GM12878 (cell line): ENCODE data around the gene PPP1R11. TPM values are rescaled to one million over a fixed set of nuclear protein-coding genes. Genes with fewer than 3 reads are reported as not detected.

ENCODE experiments used
- ATAC-seq: fragments of 200-7000 bp; cut with Tn5 transposase; 3 replicates; pipeline ENCODE4 v1.9.1; 2020; ENCODE audit warnings: mild to moderate bottlenecking, moderate library complexity
- BruUV-seq: library from RNA; stranded (reverse); fragments of 400-500 nt; replicated peaks from 2 replicates; lab custom pipeline; 2021; lab: Mats Ljungman, UMichigan
- CTCF ChIA-PET: fragments of 300-600 bp; sonication (Branson Sonifier 250); formaldehyde crosslinking; extraction: SDS; loops from one replicate; lab custom pipeline; 2021; ENCODE audit warnings: inconsistent platforms; lab: Yijun Ruan, JAX
- POLR2A ChIA-PET: fragments of 350-600 bp; formaldehyde crosslinking; extraction: SDS; loops from one replicate; lab custom pipeline; 2021; ENCODE audit warnings: inconsistent platforms; lab: Charles Lee
- RAD21 ChIA-PET: fragments of 300-600 bp; sonication (Branson Sonifier 250); formaldehyde crosslinking; loops from one replicate; lab custom pipeline; 2023; ENCODE audit warnings: antibody characterized with exemption; ENCODE audit not compliant: unreplicated experiment; lab: Charles Lee
- SMC1A ChIA-PET: fragments of 300-600 bp; sonication (Branson Sonifier 250); formaldehyde crosslinking; loops from one replicate; lab custom pipeline; 2023; ENCODE audit not compliant: unreplicated experiment, uncharacterized antibody; lab: Charles Lee
- DNase-seq: peaks from one replicate; pipeline ENCODE4 v3.0.0-alpha.2; 2011; ENCODE audit warnings: low read depth, low spot score
- FAIRE-seq: peaks from 3 replicates; lab custom pipeline; 2011; peaks lifted over from hg19 to GRCh38; lab: Jason Lieb, UNC
- H2AFZ ChIP-seq: 2 replicates; pipeline ENCODE4 v1.6.0; 2011; ENCODE audit warnings: low read depth, low read length, control low read depth; ENCODE audit not compliant: control insufficient read depth
- H3K27ac ChIP-seq: 2 replicates; pipeline ENCODE4 v1.5.1; 2011; ENCODE audit warnings: control low read depth; ENCODE audit not compliant: control insufficient read depth, insufficient read depth
- H3K27me3 ChIP-seq, 2 experiments: replicated peaks in 1 of 2; 2 replicates each; pipeline versions ENCODE4 v1.6.0 to v1.6.1; 2011; ENCODE audit warnings: low read length in 1 of 2; ENCODE audit not compliant: control insufficient read depth in 2 of 2, insufficient read depth in 2 of 2
- H3K36me3 ChIP-seq, 2 experiments: 2 replicates each; pipeline ENCODE4 v1.5.1; 2011; ENCODE audit warnings: low read length in 1 of 2; ENCODE audit not compliant: control insufficient read depth in 2 of 2, insufficient read depth in 2 of 2
- H3K4me1 ChIP-seq: 2 replicates; pipeline ENCODE4 v1.6.1; 2011; ENCODE audit warnings: mild to moderate bottlenecking, low read length, moderate library complexity, mixed read lengths; ENCODE audit not compliant: control insufficient read depth, insufficient read depth
- H3K4me2 ChIP-seq: 2 replicates; pipeline ENCODE4 v1.6.0; 2011; ENCODE audit warnings: control low read depth; ENCODE audit not compliant: control insufficient read depth, insufficient read depth
- H3K4me3 ChIP-seq: fragments of 200-600 bp; sonication (generic); 2 replicates; pipeline ENCODE4 v1.5.1; 2016
- H3K79me2 ChIP-seq: 2 replicates; pipeline ENCODE4 v1.6.0; 2011; ENCODE audit warnings: low read length; ENCODE audit not compliant: control insufficient read depth, insufficient read depth
- H3K9ac ChIP-seq: 2 replicates; pipeline ENCODE4 v1.8.0; 2011; ENCODE audit warnings: low read length, control low read depth, mixed read lengths; ENCODE audit not compliant: control insufficient read depth, insufficient read depth
- H3K9me3 ChIP-seq: replicated peaks from 3 replicates; pipeline ENCODE4 v1.5.1; 2011; ENCODE audit warnings: mild to moderate bottlenecking, low read length; ENCODE audit not compliant: control insufficient read depth, insufficient read depth
- H4K20me1 ChIP-seq: 2 replicates; pipeline ENCODE4 v1.6.0; 2011; ENCODE audit not compliant: control insufficient read depth, insufficient read depth
- ATF7 ChIP-seq: fragments of 450-650 bp; IDR thresholded peaks from 2 replicates; pipeline ENCODE4 v1.6.1; 2016; ENCODE audit warnings: low read depth, mild to moderate bottlenecking
- BMI1 ChIP-seq: fragments of 450-650 bp; IDR thresholded peaks from 2 replicates; pipeline ENCODE4 v1.6.1; 2016; ENCODE audit warnings: mild to moderate bottlenecking, moderate library complexity, borderline replicate concordance
- CHD2 ChIP-seq: IDR thresholded peaks from 2 replicates; pipeline ENCODE4 v1.6.1; 2011; ENCODE audit warnings: low read depth, low read length, improper control_type of control experiment, borderline replicate concordance
- EP300 ChIP-seq, 2 experiments: fragments of 150-350 bp in 1 of 2; IDR thresholded peaks; 2 replicates each; pipeline ENCODE4 v1.6.1; 2011 to 2012; ENCODE audit warnings: low read depth in 2 of 2, low read length in 2 of 2, borderline replicate concordance in 1 of 2, improper control_type of control experiment in 1 of 2, inconsistent platforms in 1 of 2; ENCODE audit not compliant: control insufficient read depth in 1 of 2
- HDGF ChIP-seq: fragments of 450-650 bp; IDR thresholded peaks from 2 replicates; pipeline ENCODE4 v1.6.1; 2016; ENCODE audit warnings: antibody characterized with exemption
- IKZF2 ChIP-seq, 2 experiments: fragments of 450-650 bp; IDR thresholded peaks; 2 replicates each; pipeline ENCODE4 v1.6.1; 2017; ENCODE audit warnings: mild to moderate bottlenecking in 2 of 2, moderate library complexity in 2 of 2
- IRF4 ChIP-seq: IDR thresholded peaks from 2 replicates; pipeline ENCODE4 v1.6.1; 2011; ENCODE audit warnings: low read depth, low read length
- LARP7 ChIP-seq: fragments of 450-650 bp; IDR thresholded peaks from 2 replicates; pipeline ENCODE4 v1.6.1; 2017; ENCODE audit warnings: mild to moderate bottlenecking
- MAX ChIP-seq: IDR thresholded peaks from 2 replicates; pipeline ENCODE4 v1.6.1; 2012; ENCODE audit warnings: low read depth, low read length, improper control_type of control experiment
- MTA3 ChIP-seq: IDR thresholded peaks from 2 replicates; pipeline ENCODE4 v1.6.1; 2012; ENCODE audit warnings: low read length, inconsistent platforms, borderline replicate concordance
- NRF1 ChIP-seq: conservative IDR thresholded peaks from 2 replicates; pipeline ENCODE4 v1.6.1; 2011; ENCODE audit warnings: mild to moderate bottlenecking, low read depth, low read length, improper control_type of control experiment
- PAX5 ChIP-seq: IDR thresholded peaks from 2 replicates; pipeline ENCODE4 v1.6.1; 2011; ENCODE audit warnings: low read depth, low read length, borderline replicate concordance
- POU2F2 ChIP-seq: IDR thresholded peaks from 3 replicates; pipeline ENCODE4 v1.6.1; 2011; ENCODE audit warnings: low read depth, mild to moderate bottlenecking, low read length, borderline replicate concordance
- RELA ChIP-seq: fragments of 450-650 bp; IDR thresholded peaks from 2 replicates; pipeline ENCODE4 v1.8.0; 2014; ENCODE audit warnings: borderline replicate concordance; ENCODE audit not compliant: partially characterized antibody
- SREBF2 ChIP-seq: IDR thresholded peaks from 2 replicates; pipeline ENCODE4 v1.6.1; 2012; ENCODE audit warnings: mild to moderate bottlenecking, low read length
- USF1 ChIP-seq: IDR thresholded peaks from 2 replicates; pipeline ENCODE4 v1.6.1; 2011; ENCODE audit warnings: borderline replicate concordance, low read depth, mild to moderate bottlenecking, moderate library complexity, mixed read lengths, low read length; ENCODE audit not compliant: insufficient read depth; ENCODE audit errors: extremely low read length
- WRNIP1 ChIP-seq: IDR thresholded peaks from 2 replicates; pipeline ENCODE4 v1.6.1; 2011; ENCODE audit warnings: low read depth, low read length, improper control_type of control experiment, borderline replicate concordance
- ZBED1 ChIP-seq: IDR thresholded peaks from 2 replicates; pipeline ENCODE4 v1.6.1; 2016; ENCODE audit warnings: borderline replicate concordance
- ZNF384 ChIP-seq: IDR thresholded peaks from 2 replicates; pipeline ENCODE4 v1.6.1; 2012; ENCODE audit warnings: low read depth, mild to moderate bottlenecking, low read length, improper control_type of control experiment, borderline replicate concordance
- ZNF687 ChIP-seq: fragments of 450-650 bp; IDR thresholded peaks from 2 replicates; pipeline ENCODE4 v1.6.1; 2017; ENCODE audit warnings: mild to moderate bottlenecking, moderate library complexity
- WGBS: methylation state at CpG from one replicate; pipeline ENCODE4 v1.1.6; 2016; ENCODE audit warnings: low lambda C conversion rate; ENCODE audit not compliant: insufficient replicate concordance, insufficient coverage; ENCODE audit errors: missing lambda C conversion rate; 5-methylcytosine and 5-hydroxymethylcytosine counted together
- in situ Hi-C: fragments of 300-500 bp; cut with MboI; formaldehyde crosslinking; loops from 9 replicates; pipeline ENCODE4 v1.14.3; 2018; ENCODE audit warnings: mixed read lengths
- intact Hi-C: fragments of 100-400 bp; cut with micrococcal nuclease; formaldehyde crosslinking; loops from one replicate; pipeline ENCODE4 v1.14.2; 2022; ENCODE audit not compliant: unreplicated experiment
- polyA plus RNA-seq, 11 experiments: library from polyadenylated mRNA; depleted of rRNA in 4 of 11; unstranded in 6 of 11; stranded (reverse) in 5 of 11; fragments of >200 nt; fragmentation: Nextera tagmentation in 4 of 11; fragmentation: Illumina TruSeq in 1 of 11; extraction: Ambion mirVana in 4 of 11; extraction: Trizol in 1 of 11; gene quantifications; 1 replicate in 1 of 11; 2 replicates in 10 of 11; pipeline versions ENCODE4 v1.2.1 to v1.2.3, GENCODE V29; 2011 to 2016; ENCODE audit warnings: inconsistent platforms in 2 of 11, missing spikeins in 2 of 11, low read depth in 1 of 11
- total RNA-seq, 4 experiments: library from RNA; depleted of rRNA in 3 of 4; stranded (reverse); fragments of >200 nt in 3 of 4; fragmentation: Illumina TruSeq in 1 of 4; extraction: Trizol in 1 of 4; gene quantifications; 2 replicates each; pipeline versions ENCODE4 v1.2.1 to v1.2.3, GENCODE V29; 2013 to 2021

PPP1R11 gene
- total and polyA plus RNA-seq, 10 of the 15 experiments (the other 5 are each of a cell fraction or from before 2014, with no cell fraction given) = 12.6 to 56.1 (median 33.5) TPM

DNA sequence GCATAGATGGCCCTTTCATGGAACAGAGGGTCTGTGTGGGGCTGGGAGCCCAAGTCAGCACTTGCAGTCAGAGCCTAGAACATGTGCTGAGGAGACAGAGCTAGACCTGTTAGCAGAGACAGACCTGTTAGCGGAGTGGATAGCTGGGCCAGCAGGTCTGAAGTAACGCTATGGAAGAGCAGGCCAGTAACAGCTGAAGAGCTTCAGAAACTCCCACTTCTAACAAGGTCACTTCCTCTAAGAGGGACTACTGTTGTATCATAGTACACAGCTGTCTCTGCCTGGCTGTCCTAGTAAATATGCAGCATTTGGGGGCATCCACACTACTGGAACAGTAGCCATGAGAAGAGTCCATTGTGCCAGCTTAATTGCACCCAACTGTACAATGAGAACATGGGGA, 47.2 kb upstream of the PPP1R11 start:
- TF ChIP-seq BMI1 (no peak), WRNIP1 (no peak), CHD2 (no peak), ZNF687 (no peak), LARP7 (no peak), ATF7 (no peak), ZNF384 (no peak), ZBED1 (no peak), IKZF2 (IDR thresholded peaks at IDR 0.05) (no peak), RELA (no peak), NRF1 (no peak), MTA3 (no peak), POU2F2 (no peak), EP300 (IDR thresholded peaks at IDR 0.05; ENCODE audit: borderline replicate concordance in 1 of 2, control insufficient read depth in 1 of 2, low read depth in 2 of 2, low read length in 2 of 2) (no peak), PAX5 (no peak), MAX (no peak), IRF4 (no peak), HDGF (no peak), USF1 (no peak), SREBF2 (no peak)
- no TSS peak for BruUV-seq
- no peak overlapping the region for H3K4me2 ChIP-seq
- intact Hi-C loops = no loop called here
- no peak for ATAC-seq
- ChIA-PET POLR2A (interaction anchor here (0.7 kb wide), 1 partner anchor 294 kb away, joined by 3 read pairs; no protein-coding TSS in a partner anchor), RAD21 (no interaction called here), SMC1A (interaction anchor here (0.6 to 1.4 kb wide), 3 partner anchors 168 to 1587 kb away, joined by 3 to 5 read pairs (median 4); no protein-coding TSS in a partner anchor), CTCF (interaction anchor here (1.1 kb wide), 1 partner anchor 172 kb away, joined by 3 read pairs; no protein-coding TSS in a partner anchor)
- H3K4me1 ChIP-seq = no peaks in the 10 kb centered on the region
- H3K27ac ChIP-seq = no peak overlapping the region
- H3K27me3 ChIP-seq = no peaks in the 10 kb centered on the region
- no peaks in the 10 kb centered on the region; a peak in 1 of 4 replicates for H3K36me3 ChIP-seq
- H3K9me3 ChIP-seq = no peaks in the 10 kb centered on the region
- H3K9ac ChIP-seq = no peak overlapping the region
- H2AFZ ChIP-seq = no peak overlapping the region
- H4K20me1 ChIP-seq = no peaks in the 10 kb centered on the region
- H3K79me2 ChIP-seq = no peaks in the 10 kb centered on the region
- WGBS = 100% methylated on average over 2 of the region's 2 CpGs
- no peak for FAIRE-seq
- H3K4me3 ChIP-seq = no peak overlapping the region
- DNase-seq = no peak
- in situ Hi-C loops = no loop called here
